K562 (cell line): Measurements from ENCODE around the gene GNPTAB. TPM values are rescaled to one million over a fixed set of nuclear protein-coding genes. Genes with fewer than 3 reads are reported as not detected.

Experiments used
- BACH1 ChIP-seq: fragments of 200-800 bp; sonication (Bioruptor generic); IDR thresholded peaks from 2 replicates; pipeline ENCODE4 v1.6.1; 2016; ENCODE audit warnings: missing genetic modification characterization, missing compliant biosample characterization
- BRCA1 ChIP-seq, 2 experiments: fragments of 450-650 bp in 1 of 2; sonication (generic) in 1 of 2; formaldehyde crosslinking in 1 of 2; IDR thresholded peaks; 2 replicates each; pipeline versions ENCODE4 v1.5.0 to v1.6.1; 2017 to 2020; ENCODE audit warnings: mild to moderate bottlenecking in 1 of 2, missing genetic modification reagents in 1 of 2
- CREBBP ChIP-seq: IDR thresholded peaks from one replicate; pipeline ENCODE4 v1.6.1; 2012; ENCODE audit warnings: low read depth, mild to moderate bottlenecking, control low read depth, inconsistent platforms, low read length
- CSDE1 ChIP-seq, 2 experiments: fragments of 450-650 bp; IDR thresholded peaks; 2 replicates each; pipeline ENCODE4 v1.6.1; 2016; ENCODE audit warnings: mild to moderate bottlenecking in 1 of 2
- DPF2 ChIP-seq: fragments of 450-650 bp; IDR thresholded peaks from 2 replicates; pipeline ENCODE4 v1.6.1; 2016
- ESRRA ChIP-seq: fragments of 450-650 bp; IDR thresholded peaks from 2 replicates; pipeline ENCODE4 v1.6.1; 2014; ENCODE audit warnings: low read depth, mild to moderate bottlenecking, moderate library complexity, borderline replicate concordance
- FOXP1 ChIP-seq: sonication (generic); formaldehyde crosslinking; IDR thresholded peaks from 2 replicates; pipeline ENCODE4 v1.8.0; 2022; ENCODE audit warnings: mild to moderate bottlenecking, missing genetic modification reagents
- IFI16 ChIP-seq: fragments of 250-450 bp; sonication (Bioruptor Pico); IDR thresholded peaks from 2 replicates; pipeline ENCODE4 v2.1.2; 2022; ENCODE audit warnings: mild to moderate bottlenecking, inconsistent platforms
- ILK ChIP-seq: fragments of 450-650 bp; IDR thresholded peaks from 2 replicates; pipeline ENCODE4 v1.6.1; 2016; ENCODE audit warnings: missing genetic modification characterization, low read depth, mild to moderate bottlenecking, missing compliant biosample characterization, moderate library complexity, borderline replicate concordance
- KAT8 ChIP-seq: fragments of 450-650 bp; IDR thresholded peaks from 2 replicates; pipeline ENCODE4 v1.6.1; 2016; ENCODE audit warnings: low read depth, mild to moderate bottlenecking
- PTTG1 ChIP-seq: fragments of 450-650 bp; IDR thresholded peaks from 2 replicates; pipeline ENCODE4 v1.6.1; 2016; ENCODE audit warnings: low read depth, mild to moderate bottlenecking, missing genetic modification characterization, missing compliant biosample characterization
- RBM39 ChIP-seq: fragments of 200-400 bp; formaldehyde crosslinking; optimal IDR thresholded peaks from 2 replicates; pipeline ENCODE3; 2018; ENCODE audit warnings: low read depth, low read length
- SMAD4 ChIP-seq: fragments of 250-450 bp; sonication (Bioruptor Pico); conservative IDR thresholded peaks from 2 replicates; pipeline ENCODE4 v1.8.0; 2021; ENCODE audit warnings: inconsistent platforms, mild to moderate bottlenecking, moderate library complexity
- SMARCA5 ChIP-seq: fragments of 450-650 bp; IDR thresholded peaks from 2 replicates; pipeline ENCODE4 v1.6.1; 2016
- TBP ChIP-seq: optimal IDR thresholded peaks from 2 replicates; pipeline ENCODE3; 2011; ENCODE audit warnings: low read depth, low read length, improper control_type of control experiment
- TGIF2 ChIP-seq: sonication (generic); formaldehyde crosslinking; IDR thresholded peaks from 2 replicates; pipeline ENCODE4 v1.8.1; 2022; ENCODE audit warnings: mild to moderate bottlenecking, missing genetic modification reagents, moderate library complexity
- ZBTB1 ChIP-seq: sonication (generic); formaldehyde crosslinking; IDR thresholded peaks from 2 replicates; pipeline ENCODE4 v1.8.1; 2023; ENCODE audit warnings: missing genetic modification reagents, low read depth, mild to moderate bottlenecking, borderline replicate concordance
- ZNF165 ChIP-seq: fragments of 250-450 bp; sonication (Bioruptor Pico); IDR thresholded peaks from 2 replicates; pipeline ENCODE4 v1.4.0; 2020; ENCODE audit warnings: borderline replicate concordance
- ZNF212 ChIP-seq: fragments of 450-650 bp; formaldehyde crosslinking; IDR thresholded peaks from 2 replicates; pipeline ENCODE4 v1.4.0; 2020; ENCODE audit warnings: mild to moderate bottlenecking
- ZNF583 ChIP-seq: fragments of 250-450 bp; sonication (Bioruptor Pico); IDR thresholded peaks from 2 replicates; pipeline ENCODE4 v1.4.0; 2020
- ZNF696 ChIP-seq: fragments of 250-450 bp; sonication (Bioruptor Pico); conservative IDR thresholded peaks from 2 replicates; pipeline ENCODE4 v1.4.0; 2020; ENCODE audit warnings: mild to moderate bottlenecking, moderate library complexity
- ZNF717 ChIP-seq: fragments of 250-450 bp; sonication (Bioruptor Pico); IDR thresholded peaks from 2 replicates; pipeline ENCODE4 v1.5.0; 2021
- polyA plus RNA-seq, 8 experiments: library from polyadenylated mRNA; depleted of rRNA in 4 of 8; stranded (reverse) in 5 of 8; unstranded in 3 of 8; fragments of >200 nt; fragmentation: Nextera tagmentation in 2 of 8; fragmentation: Illumina TruSeq in 1 of 8; extraction: Ambion mirVana in 2 of 8; extraction: Trizol in 1 of 8; gene quantifications; 2 replicates each; pipeline versions ENCODE4 v1.2.1 to v1.2.3, GENCODE V29; 2011 to 2014; ENCODE audit warnings: inconsistent platforms in 1 of 8, missing spikeins in 1 of 8
- total RNA-seq, 7 experiments: library from RNA; depleted of rRNA in 6 of 7; stranded (reverse); fragments of >200 nt in 6 of 7; fragmentation: Illumina TruSeq in 2 of 7; extraction: Trizol in 2 of 7; gene quantifications; 2 replicates each; pipeline versions ENCODE4 v1.2.1 to v1.2.3, GENCODE V29; 2011 to 2021; ENCODE audit warnings: low replicate concordance in 1 of 7
- TF ChIP-seq, protein P1 (sequence below): fragments of 250-450 bp; sonication (Bioruptor Pico); IDR thresholded peaks from 2 replicates; pipeline ENCODE4 v1.8.0; 2021; ENCODE audit warnings: mild to moderate bottlenecking, moderate library complexity
- TF ChIP-seq, protein P2 (sequence below): IDR thresholded peaks from 2 replicates; pipeline ENCODE4 v1.6.1; 2016; ENCODE audit warnings: missing genetic modification characterization, missing compliant biosample characterization

Gene GNPTAB
- total and polyA plus RNA-seq, 9 of the 15 experiments (the other 6 are each of a cell fraction or from before 2014, with no cell fraction given) = 5.9 to 23.2 (median 19.3) TPM

DNA sequence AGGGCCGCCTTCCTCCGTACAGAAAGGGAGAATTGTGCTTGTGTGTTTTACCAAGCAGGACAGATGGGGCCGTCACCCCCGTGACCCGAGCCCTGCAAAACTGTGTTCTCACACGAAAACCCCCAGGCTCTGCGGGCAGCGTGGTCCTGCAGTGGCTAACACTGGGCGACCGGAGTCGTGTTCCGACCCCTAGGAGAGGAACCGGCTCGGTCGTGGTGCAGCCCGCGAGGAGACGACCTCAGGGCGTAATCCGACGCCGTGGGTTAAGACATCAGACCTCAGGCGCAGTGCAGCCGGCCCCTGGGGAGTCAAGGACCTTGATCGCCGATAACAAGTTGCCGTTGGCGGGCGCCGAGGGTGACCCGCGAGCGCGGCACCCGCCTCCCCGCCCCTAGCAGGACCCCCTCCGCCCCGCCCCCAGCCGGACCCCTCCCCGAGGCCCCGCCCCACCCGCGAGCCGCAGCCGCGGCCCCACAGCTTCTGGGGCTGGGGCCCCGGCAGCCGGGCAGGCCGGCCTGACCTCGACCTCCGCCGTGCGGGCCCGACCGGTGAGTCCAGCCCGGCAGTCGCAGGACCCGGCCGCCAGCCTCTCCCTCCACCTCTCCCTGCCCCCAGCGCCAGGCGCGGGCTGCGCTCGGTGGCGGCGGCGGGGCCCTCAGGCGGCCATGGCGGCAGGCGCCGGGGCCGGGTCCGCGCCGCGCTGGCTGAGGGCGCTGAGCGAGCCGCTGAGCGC lies 133.4 kb downstream of the GNPTAB start, which contains the start of gene CHPT1 (continued):
- TF ChIP-seq, protein P1, sequence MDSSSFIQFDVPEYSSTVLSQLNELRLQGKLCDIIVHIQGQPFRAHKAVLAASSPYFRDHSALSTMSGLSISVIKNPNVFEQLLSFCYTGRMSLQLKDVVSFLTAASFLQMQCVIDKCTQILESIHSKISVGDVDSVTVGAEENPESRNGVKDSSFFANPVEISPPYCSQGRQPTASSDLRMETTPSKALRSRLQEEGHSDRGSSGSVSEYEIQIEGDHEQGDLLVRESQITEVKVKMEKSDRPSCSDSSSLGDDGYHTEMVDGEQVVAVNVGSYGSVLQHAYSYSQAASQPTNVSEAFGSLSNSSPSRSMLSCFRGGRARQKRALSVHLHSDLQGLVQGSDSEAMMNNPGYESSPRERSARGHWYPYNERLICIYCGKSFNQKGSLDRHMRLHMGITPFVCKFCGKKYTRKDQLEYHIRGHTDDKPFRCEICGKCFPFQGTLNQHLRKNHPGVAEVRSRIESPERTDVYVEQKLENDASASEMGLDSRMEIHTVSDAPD (CRISPR knock-in tag) = no peak
- TF ChIP-seq PTTG1 (tag) (no peak), ZNF165 (no peak), KAT8 (no peak), CSDE1 (IDR thresholded peaks at IDR 0.05) (no peak), ZNF696 (CRISPR knock-in tag) (no peak), FOXP1 (CRISPR knock-in tag) (0 out of 2 replicates have a peak, but pooled peaks have one; percentile 8), ILK (tag) (no peak), SMAD4 (0 out of 2 replicates have a peak, but pooled peaks have one; percentile 44), ZBTB1 (CRISPR knock-in tag) (no peak), TBP (peak; percentile 60), CREBBP (no peak), ZNF583 (CRISPR knock-in tag) (no peak), SMARCA5 (no peak), ESRRA (peak; percentile 29; the same call in 1 of the 2 replicates), IFI16 (CRISPR knock-in tag) (no peak), RBM39 (no peak), DPF2 (no peak), ZNF212 (CRISPR knock-in tag) (no peak), BACH1 (tag) (no peak), TGIF2 (no peak), BRCA1 (IDR thresholded peaks at IDR 0.05) (no peak), BRCA1 (CRISPR knock-in tag; IDR thresholded peaks at IDR 0.05) (no peak), ZNF717 (CRISPR knock-in tag) (no peak)
- TF ChIP-seq, protein P2, sequence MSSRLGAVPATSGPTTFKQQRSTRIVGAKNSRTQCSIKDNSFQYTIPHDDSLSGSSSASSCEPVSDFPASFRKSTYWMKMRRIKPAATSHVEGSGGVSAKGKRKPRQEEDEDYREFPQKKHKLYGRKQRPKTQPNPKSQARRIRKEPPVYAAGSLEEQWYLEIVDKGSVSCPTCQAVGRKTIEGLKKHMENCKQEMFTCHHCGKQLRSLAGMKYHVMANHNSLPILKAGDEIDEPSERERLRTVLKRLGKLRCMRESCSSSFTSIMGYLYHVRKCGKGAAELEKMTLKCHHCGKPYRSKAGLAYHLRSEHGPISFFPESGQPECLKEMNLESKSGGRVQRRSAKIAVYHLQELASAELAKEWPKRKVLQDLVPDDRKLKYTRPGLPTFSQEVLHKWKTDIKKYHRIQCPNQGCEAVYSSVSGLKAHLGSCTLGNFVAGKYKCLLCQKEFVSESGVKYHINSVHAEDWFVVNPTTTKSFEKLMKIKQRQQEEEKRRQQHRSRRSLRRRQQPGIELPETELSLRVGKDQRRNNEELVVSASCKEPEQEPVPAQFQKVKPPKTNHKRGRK (tag) = no peak
